GM21529 (cell line): ENCODE data around the gene SH3RF3.
A peak's percentile ranks its signal among the peaks of the same experiment; 100 is the strongest.

Experiments
- ATAC-seq: cut with Tn5 transposase; IDR thresholded peaks from one replicate; pipeline ENCODE4 v1.9.1; 2021; ENCODE audit not compliant: unreplicated experiment

Gene SH3RF3

GRCh38 chr2:109345653-109346480 is 216.9 kb downstream of the SH3RF3 start:
- ATAC-seq, result no peak

- ATAC-seq, result no peak
These were observed 217.7 kb downstream of the SH3RF3 start for GRCh38 chr2:109346601-109347228.

- ATAC-seq, result no peak
These were observed 218.6 kb downstream of the SH3RF3 start for GRCh38 chr2:109347626-109348025.

GRCh38 chr2:109348190-109348589 is 219.2 kb downstream of the SH3RF3 start:
- no peak for ATAC-seq

- peak; percentile 62 for ATAC-seq
These were observed 219.9 kb downstream of the SH3RF3 start for GRCh38 chr2:109348671-109349502.

GRCh38 chr2:109349503-109350465 is 220.8 kb downstream of the SH3RF3 start:
- no peak for ATAC-seq

GRCh38 chr2:109350526-109350925 is 221.5 kb downstream of the SH3RF3 start:
- ATAC-seq, result no peak

- ATAC-seq, result no peak
These were observed 222.3 kb downstream of the SH3RF3 start for GRCh38 chr2:109351164-109351756.

GRCh38 chr2:109352056-109352897 is 223.3 kb downstream of the SH3RF3 start:
- no peak for ATAC-seq

GRCh38 chr2:109352898-109353689 is 224.1 kb downstream of the SH3RF3 start:
- no peak for ATAC-seq

GRCh38 chr2:109353806-109354745 is 225.1 kb downstream of the SH3RF3 start:
- no peak for ATAC-seq

GRCh38 chr2:109355192-109355843 is 226.3 kb downstream of the SH3RF3 start:
- ATAC-seq, result no peak

- ATAC-seq, result no peak
These were observed 227.5 kb downstream of the SH3RF3 start for GRCh38 chr2:109356324-109357035.

- no peak for ATAC-seq
These were observed 235.2 kb downstream of the SH3RF3 start for GRCh38 chr2:109364217-109364616.

GRCh38 chr2:109365131-109365530 is 236.1 kb downstream of the SH3RF3 start:
- ATAC-seq, result no peak

GRCh38 chr2:109367683-109368082 is 238.7 kb downstream of the SH3RF3 start:
- ATAC-seq, result no peak
